GM19438 (cell line): ENCODE data around the gene METTL27.
"Not testable (repeated sequence)": the region's sequence is repeated elsewhere in the genome, so short reads cannot be mapped to it uniquely, and the experiment has no call there.

Experiments
- ATAC-seq: cut with Tn5 transposase; IDR thresholded peaks from one replicate; pipeline ENCODE4 v1.9.1; 2021; ENCODE audit warnings: low read depth; ENCODE audit not compliant: unreplicated experiment

The METTL27 gene

GRCh38 chr7:73822319-73823173, 19.8 kb downstream of the METTL27 start:
- ATAC-seq = no peak

- ATAC-seq = not testable (repeated sequence)
Measured at GRCh38 chr7:73821597-73822285, 20.6 kb downstream of the METTL27 start.

GRCh38 chr7:73820013-73820412, 22.3 kb downstream of the METTL27 start:
- no peak for ATAC-seq

GRCh38 chr7:73817121-73817520, 25.2 kb downstream of the METTL27 start:
- no peak for ATAC-seq

- no peak for ATAC-seq
Measured at GRCh38 chr7:73815436-73815835, 26.9 kb downstream of the METTL27 start.

- ATAC-seq = no peak
Measured at GRCh38 chr7:73812996-73813395, 29.3 kb downstream of the METTL27 start.

- no peak for ATAC-seq
Measured at GRCh38 chr7:73811760-73812168, 30.6 kb downstream of the METTL27 start.

- no peak for ATAC-seq
Measured at GRCh38 chr7:73810998-73811360, 31.3 kb downstream of the METTL27 start.

- ATAC-seq = no peak
Measured at GRCh38 chr7:73809467-73809951, 32.8 kb downstream of the METTL27 start.

GRCh38 chr7:73802459-73802858, 39.9 kb downstream of the METTL27 start:
- ATAC-seq = no peak

- ATAC-seq = no peak
Measured at GRCh38 chr7:73801577-73801976, 40.7 kb downstream of the METTL27 start.

GRCh38 chr7:73799282-73800141, 42.8 kb downstream of the METTL27 start:
- no peak for ATAC-seq

GRCh38 chr7:73797176-73797575, 45.1 kb downstream of the METTL27 start:
- ATAC-seq = not testable (repeated sequence)

- ATAC-seq = not testable (repeated sequence)
Measured at GRCh38 chr7:73796656-73797055, 45.7 kb downstream of the METTL27 start.

GRCh38 chr7:73795188-73795587, 47.1 kb downstream of the METTL27 start:
- ATAC-seq = not testable (repeated sequence)

- not testable (repeated sequence) for ATAC-seq
Measured at GRCh38 chr7:73791170-73791690, 51.1 kb downstream of the METTL27 start.

GRCh38 chr7:73789051-73789450, 53.3 kb downstream of the METTL27 start:
- ATAC-seq = no peak

- not testable (repeated sequence) for ATAC-seq
Measured at GRCh38 chr7:73787786-73788048, 54.6 kb downstream of the METTL27 start.

GRCh38 chr7:73786588-73786987, 55.7 kb downstream of the METTL27 start:
- no peak for ATAC-seq
